Nucleus accumbens (tissue), 56 donors: Measurements from ENCODE around the gene ZNF536.
"Not testable (repeated sequence)": the region's sequence is repeated elsewhere in the genome, so short reads cannot be mapped to it uniquely, and the experiment has no call there.

ENCODE experiments used
- DNase-seq, 56 donors: peaks; one replicate each; lab custom pipeline; 2025; lab: John Stamatoyannopoulos, UW

The ZNF536 gene

DNA sequence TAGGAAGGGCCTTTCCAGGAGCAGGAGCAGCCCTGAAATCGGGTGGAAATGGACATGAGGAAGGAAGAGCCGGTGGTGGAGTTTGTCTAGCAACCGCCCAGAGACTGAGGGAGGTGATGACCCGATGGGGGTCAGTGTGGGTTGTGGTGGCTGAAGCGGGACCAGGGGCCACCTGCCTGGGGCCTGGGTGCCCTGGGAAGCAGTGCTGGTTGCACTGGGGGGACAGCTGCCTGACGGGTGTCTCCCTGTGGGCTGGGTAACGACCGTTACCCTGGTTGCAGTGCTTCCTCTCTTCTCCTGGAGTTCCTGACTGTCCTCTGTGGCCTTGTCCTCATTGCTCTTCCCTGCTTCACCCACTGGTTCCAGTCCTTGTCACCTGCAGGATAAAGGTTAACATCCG, 13.0 kb downstream of the ZNF536 start:
- DNase-seq, result no peak

- no peak for DNase-seq
Measured at GRCh38 chr19:30385666-30386065, 13.5 kb downstream of the ZNF536 start.

DNA sequence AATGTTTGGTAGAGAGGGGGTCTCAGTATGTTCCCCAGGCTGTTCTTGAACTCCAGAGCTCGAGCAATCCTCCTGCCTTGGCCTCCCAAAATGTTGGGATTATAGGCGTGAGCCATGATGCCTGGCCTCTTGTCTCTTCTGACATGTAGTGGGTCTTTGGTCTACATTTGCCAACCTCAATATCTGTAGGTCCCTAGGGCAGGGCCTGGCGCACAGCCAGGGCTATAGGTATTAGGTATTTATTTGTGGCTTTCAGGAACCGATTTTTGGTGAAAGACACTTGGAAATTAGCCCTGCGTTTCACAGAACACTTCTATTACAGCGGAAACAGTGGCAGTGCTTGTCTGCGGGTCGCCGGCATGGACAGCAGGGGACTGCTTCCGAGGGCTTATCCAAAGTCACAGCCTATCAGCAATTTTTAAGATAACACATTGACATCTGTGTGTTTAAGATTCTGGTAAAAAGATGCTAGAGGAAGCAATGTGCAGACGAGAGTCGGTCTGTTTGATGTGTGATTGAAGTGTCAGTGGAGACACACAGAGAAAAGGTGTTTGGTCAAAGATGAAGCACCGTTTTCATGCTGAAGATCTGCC, 14.5 kb downstream of the ZNF536 start:
- DNase-seq, result no peak

GRCh38 chr19:30387311-30388115, 15.3 kb downstream of the ZNF536 start:
- no peak for DNase-seq

- DNase-seq, result no peak
Measured at GRCh38 chr19:30388327-30388726, 16.1 kb downstream of the ZNF536 start.

GRCh38 chr19:30388819-30389218, 16.6 kb downstream of the ZNF536 start:
- DNase-seq, result no peak

DNA sequence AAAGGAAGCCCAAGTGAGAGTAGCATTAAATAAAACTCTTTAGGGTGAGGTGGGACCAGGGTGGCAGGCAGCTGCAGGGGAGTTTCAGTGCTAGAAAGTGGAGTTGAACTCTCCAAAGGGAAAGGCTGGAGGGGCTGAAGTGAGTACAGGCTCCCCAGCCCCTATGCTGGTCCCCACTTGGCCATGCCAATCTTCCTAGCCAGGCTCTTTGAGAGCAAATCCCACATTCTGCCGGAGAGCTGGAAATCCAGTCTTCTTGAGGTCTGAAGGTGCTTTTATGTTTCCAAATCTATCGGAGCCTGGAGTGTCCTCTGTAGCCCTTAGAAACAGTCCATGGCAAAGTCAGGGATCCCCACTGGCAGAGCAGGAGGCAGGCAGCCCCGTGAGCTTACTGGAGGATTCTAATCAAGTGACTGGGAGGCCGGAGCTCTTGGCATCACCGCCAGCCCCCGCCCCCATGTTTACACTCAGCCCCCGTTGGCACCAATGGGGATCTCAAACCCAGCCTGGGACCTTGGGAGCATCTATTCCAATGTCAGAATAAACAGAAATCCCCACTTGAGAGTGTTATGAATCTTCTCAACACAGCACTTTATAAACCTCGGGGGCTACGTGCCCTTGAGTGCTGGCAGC, 18.3 kb downstream of the ZNF536 start:
- DNase-seq, result peak in 2 of 56 donors; percentile 21 to 24

DNA sequence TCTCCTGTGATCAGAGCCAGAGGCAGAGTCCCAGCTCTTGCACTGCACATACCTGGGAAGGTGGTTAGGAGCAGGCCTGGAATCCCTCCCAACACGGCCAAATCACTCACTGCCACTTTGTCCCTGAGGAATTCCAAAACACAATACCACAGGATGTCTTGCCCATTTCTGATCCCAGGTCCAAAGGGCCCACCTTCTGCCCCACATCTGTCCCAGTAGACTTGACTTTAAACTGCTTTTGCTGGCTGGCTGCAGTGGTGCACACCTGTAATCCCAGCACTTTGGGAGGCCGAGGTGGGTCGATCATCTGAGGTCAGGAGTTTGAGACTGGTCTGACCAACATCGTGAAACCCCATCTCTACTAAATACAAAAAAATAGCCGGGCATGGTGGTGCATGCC, 18.9 kb downstream of the ZNF536 start:
- DNase-seq, result no peak

GRCh38 chr19:30391554-30392551, 19.7 kb downstream of the ZNF536 start:
- no peak for DNase-seq

- DNase-seq, result no peak
Measured at GRCh38 chr19:30393046-30393445, 20.9 kb downstream of the ZNF536 start.

DNA sequence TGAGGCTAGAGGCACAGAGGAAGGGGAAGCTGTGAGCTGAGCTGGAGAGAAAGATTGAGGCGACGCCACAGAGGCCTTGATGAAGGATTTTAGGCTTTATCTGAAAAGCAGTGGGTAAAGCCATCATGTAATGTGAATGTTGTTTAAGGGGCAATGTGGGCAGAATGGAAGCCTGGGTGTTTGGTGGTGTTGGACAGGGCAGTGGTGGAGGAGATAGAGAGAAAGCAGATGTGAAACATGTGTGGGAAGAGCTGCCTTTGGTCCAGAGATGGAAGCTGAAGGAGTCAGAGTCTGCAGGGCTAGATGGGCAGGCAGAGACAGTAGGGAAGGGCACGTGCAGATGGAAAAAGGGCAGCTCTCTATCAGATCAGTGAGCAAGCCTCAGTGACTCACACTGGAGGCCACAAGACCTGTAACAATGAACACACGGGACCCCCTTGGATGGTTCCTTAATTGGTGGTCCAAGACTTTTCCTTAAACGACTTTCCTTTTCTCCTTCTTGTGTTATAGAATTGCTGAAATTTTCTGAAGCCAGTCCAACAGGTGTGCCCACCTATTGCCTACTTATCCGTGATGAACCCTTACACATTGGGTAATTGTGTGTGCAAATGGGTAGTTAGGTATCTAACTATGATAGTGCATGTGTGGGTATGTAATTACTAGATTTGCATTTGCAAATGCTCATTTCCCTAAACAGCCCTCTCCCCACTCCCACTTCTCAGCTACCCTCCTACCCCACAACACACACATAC, 21.7 kb downstream of the ZNF536 start:
- no peak for DNase-seq

DNA sequence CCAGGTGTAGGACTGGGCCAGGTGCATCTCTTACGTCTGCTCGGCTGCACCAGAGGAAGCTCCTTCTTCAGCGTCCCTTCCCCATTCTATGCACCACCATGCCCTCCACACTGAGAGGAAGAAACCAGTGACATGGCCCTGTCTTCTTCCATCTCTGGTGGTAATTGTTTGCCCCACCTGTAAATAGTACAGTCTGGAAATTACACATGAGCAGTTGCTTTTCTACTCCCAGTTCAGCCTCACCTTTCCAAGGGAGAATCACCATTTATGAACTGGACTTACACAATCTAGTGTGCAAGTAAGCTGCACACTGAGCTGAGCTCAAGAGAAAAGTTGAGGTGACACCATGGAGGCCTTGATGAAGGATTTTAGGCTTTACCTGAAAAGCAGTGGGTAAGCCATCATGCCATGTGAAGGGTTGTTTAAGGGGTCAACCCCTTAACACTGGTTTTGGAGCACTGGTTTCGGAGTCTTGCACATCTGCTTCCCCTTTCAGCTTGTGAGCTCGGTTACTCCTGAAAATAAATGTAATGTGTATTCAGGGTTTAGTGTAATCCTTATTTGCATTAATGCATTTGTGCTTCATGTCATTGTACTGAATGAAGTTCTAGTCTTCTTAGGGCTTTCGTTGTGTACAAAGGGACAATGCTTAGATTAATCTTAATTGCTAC, 22.4 kb downstream of the ZNF536 start:
- DNase-seq, result no peak

DNA sequence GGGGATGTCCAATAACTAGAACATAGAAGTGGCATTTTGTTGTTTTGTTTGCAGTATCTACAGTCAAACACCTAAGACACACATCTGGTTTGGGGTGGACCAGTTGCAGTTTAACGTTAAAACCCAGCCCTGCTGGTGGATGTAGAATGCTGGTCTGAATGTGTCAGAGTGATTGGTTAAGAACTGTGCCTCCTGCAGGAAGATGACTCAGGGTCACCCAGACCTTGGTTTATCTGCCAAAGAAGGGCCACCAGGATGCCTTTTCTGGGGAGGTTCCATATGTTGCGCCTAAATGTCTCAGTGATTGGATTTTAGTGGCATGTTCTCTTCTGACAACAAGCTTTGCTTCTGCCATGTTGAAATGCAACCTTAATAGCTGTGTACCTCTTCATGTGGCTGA, 23.1 kb downstream of the ZNF536 start:
- DNase-seq, result no peak

- DNase-seq, result not testable (repeated sequence)
Measured at GRCh38 chr19:30398539-30398938, 26.4 kb downstream of the ZNF536 start.

DNA sequence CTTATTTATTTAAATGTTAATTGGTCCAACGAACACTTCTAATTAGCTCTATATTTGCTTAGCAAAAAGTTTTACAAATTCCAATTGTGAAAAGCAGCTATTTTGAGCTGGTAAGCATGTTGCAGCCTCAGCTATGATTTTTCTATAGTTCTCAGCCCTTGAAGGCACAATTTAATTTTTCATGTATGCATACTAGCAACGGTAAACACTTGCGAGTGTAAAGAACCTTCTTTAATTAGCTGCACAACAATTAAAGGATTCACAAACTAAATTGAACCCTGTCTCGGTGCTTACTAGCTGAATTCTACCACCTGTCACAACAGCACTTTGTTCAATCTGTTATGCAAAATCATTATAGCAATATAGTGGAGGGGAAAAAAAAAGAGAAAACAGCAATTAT, 29.8 kb downstream of the ZNF536 start:
- DNase-seq, result no peak

DNA sequence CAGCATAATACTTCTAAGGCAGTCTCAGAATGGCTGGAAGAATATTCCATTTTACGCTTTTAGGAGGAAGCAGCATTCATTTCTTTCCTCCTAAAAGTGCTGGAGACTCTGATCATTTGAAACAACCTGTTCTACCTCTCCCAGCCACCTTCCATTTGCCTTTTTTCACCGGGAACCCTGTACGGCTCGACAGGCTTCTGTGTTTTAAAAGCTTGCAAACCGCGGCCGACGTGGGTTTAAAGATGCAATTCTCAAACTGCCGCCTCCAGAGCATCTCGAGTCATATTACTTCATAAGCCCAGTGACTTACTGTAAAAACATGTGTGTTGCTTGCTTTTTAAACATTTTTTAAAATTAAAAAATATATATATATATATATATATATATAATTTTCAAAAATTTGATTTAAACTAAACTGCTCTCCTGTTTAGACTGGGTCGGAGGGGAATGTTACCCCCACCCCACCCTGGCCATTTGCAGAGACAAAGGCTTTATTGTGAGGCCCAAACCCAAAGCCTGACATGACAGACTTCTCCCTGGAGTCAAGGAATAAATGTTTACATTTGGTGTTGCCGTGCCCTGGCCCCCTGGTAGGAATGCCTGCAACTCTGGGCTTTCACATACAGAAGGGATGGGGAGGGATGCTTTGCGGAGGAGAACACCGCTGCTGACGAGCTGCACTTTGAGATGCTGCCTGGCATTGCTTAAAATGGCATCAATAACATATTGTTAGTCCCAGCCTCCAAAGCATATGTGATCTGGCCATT, 30.4 kb downstream of the ZNF536 start:
- peak in 5 of 56 donors; percentile 7 to 37 (median 15) for DNase-seq

DNA sequence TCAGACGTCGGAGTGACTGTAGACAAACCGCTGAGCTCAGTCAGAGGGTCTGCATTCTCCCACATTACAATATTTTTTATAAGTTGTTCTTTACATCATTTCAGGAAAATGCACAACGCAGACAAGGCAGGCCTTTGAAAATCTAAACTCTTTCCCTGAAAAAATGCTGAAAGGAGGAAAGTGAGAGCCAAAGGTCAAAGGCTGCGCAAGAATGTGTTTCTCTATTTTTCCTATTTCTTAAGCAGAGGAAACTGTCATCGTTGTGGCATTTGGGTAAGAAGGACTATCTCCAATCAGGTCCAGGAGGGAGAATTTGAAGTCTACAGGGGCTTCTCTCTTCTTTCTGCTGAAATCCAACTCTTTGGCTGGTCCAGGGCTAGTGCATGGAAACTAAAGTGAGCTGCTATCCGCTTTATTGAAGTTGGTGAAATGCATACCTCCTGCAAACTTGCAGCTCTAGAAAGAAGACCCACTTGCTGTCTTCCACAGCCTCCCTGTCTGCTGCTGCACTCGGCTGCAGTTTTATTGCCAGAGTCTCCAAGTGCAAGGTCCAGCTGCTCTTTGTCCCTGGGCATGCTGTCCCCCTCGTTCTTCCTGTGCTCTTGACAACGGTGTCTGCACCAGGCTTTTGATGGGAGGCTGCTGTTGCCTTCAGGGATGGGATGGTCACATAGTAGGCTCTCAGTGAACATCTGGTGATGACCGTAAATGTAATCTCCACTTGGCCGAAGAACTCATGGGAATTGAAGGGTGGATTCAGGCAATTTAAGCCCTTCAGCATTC, 31.2 kb downstream of the ZNF536 start:
- no peak for DNase-seq
